ENCODE measurements around the gene CDH1. TPM values are rescaled to one million over a fixed set of nuclear protein-coding genes. Genes with fewer than 3 reads are reported as not detected.

Gene CDH1
- total and polyA plus RNA-seq, 2 donors from 2014 or later, result 47.0 to 149 TPM

- Histone ChIP-seq H3K27ac (ENCODE audit: low read depth in 2 of 2, low read length in 2 of 2) (no peak overlapping the region), H3K4me1 (ENCODE audit: control insufficient read depth in 2 of 3, insufficient read depth in 2 of 3, low read depth in 1 of 3, low read length in 3 of 3) (no peaks in the 10 kb centered on the region), H3K36me3 (ENCODE audit: control insufficient read depth in 2 of 3, insufficient read depth in 3 of 3, low read length in 3 of 3) (no peaks in the 10 kb centered on the region), H3K4me3 (ENCODE audit: low read length in 3 of 3) (no peak overlapping the region), H3K9me3 (ENCODE audit: control insufficient read depth in 2 of 3, insufficient read depth in 1 of 3, low read length in 3 of 3) (no peaks in the 10 kb centered on the region), H3K27me3 (ENCODE audit: control insufficient read depth, insufficient read depth, low read length) (no peaks in the 10 kb centered on the region), H3K9ac (ENCODE audit: low read length in 3 of 3) (no peak overlapping the region)
- DNase-seq (no peak), FAIRE-seq (no peak)
- intact Hi-C loops (cut with DNase I), result no loop called here
- TF ChIP-seq, protein P1, sequence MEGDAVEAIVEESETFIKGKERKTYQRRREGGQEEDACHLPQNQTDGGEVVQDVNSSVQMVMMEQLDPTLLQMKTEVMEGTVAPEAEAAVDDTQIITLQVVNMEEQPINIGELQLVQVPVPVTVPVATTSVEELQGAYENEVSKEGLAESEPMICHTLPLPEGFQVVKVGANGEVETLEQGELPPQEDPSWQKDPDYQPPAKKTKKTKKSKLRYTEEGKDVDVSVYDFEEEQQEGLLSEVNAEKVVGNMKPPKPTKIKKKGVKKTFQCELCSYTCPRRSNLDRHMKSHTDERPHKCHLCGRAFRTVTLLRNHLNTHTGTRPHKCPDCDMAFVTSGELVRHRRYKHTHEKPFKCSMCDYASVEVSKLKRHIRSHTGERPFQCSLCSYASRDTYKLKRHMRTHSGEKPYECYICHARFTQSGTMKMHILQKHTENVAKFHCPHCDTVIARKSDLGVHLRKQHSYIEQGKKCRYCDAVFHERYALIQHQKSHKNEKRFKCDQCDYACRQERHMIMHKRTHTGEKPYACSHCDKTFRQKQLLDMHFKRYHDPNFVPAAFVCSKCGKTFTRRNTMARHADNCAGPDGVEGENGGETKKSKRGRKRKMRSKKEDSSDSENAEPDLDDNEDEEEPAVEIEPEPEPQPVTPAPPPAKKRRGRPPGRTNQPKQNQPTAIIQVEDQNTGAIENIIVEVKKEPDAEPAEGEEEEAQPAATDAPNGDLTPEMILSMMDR (IDR thresholded peaks at IDR 0.05; ENCODE audit: borderline replicate concordance, extremely low read depth, insufficient read depth), result no peak
Observed at GRCh38 chr16:68722119-68723024, 14.7 kb upstream of the CDH1 start.

GRCh38 chr16:68724797-68725196 lies 12.3 kb upstream of the CDH1 start:
- H3K4me1 ChIP-seq (ENCODE audit: control insufficient read depth in 2 of 3, insufficient read depth in 2 of 3, low read depth in 1 of 3, low read length in 3 of 3), result no peaks in the 10 kb centered on the region
- FAIRE-seq (no peak), DNase-seq (no peak)
- H3K27ac ChIP-seq (ENCODE audit: low read depth in 2 of 2, low read length in 2 of 2), result no peak overlapping the region
- no peak overlapping the region for H3K9ac ChIP-seq (ENCODE audit: low read length in 3 of 3)
- H3K9me3 ChIP-seq (ENCODE audit: control insufficient read depth in 2 of 3, insufficient read depth in 1 of 3, low read length in 3 of 3), result no peaks in the 10 kb centered on the region
- H3K36me3 ChIP-seq (ENCODE audit: control insufficient read depth in 2 of 3, insufficient read depth in 3 of 3, low read length in 3 of 3), result no peaks in the 10 kb centered on the region
- no peaks in the 10 kb centered on the region for H3K27me3 ChIP-seq (ENCODE audit: control insufficient read depth, insufficient read depth, low read length)
- intact Hi-C loops (cut with DNase I), result no loop called here
- no peak overlapping the region for H3K4me3 ChIP-seq (ENCODE audit: low read length in 3 of 3)
- TF ChIP-seq, protein P1 (IDR thresholded peaks at IDR 0.05; ENCODE audit: borderline replicate concordance, extremely low read depth, insufficient read depth), result no peak

DNA sequence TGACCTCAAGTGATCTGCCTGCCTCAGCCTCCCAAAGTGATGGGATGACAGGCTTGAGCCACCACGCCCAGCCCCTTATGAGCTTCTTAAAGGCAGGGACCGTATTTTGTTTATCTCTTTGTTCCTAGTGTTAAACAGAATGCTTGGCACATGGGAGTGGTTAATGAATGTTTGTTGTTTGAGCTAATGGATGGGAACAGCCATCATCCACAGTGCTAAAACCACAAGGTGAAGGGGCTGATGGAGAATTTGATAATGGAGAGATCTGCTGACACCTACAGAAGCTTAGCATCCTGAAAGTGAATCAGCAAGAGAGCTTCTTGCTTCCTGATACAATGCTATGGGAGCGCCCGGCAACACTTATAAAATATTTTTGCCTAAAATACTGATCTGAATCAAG lies 8.6 kb upstream of the CDH1 start:
- intact Hi-C loops (cut with DNase I), result no loop called here
- Histone ChIP-seq H3K27me3 (ENCODE audit: control insufficient read depth, insufficient read depth, low read length) (no peaks in the 10 kb centered on the region), H3K27ac (ENCODE audit: low read depth in 2 of 2, low read length in 2 of 2) (no peak overlapping the region), H3K9ac (ENCODE audit: low read length in 3 of 3) (no peak overlapping the region), H3K36me3 (ENCODE audit: control insufficient read depth in 2 of 3, insufficient read depth in 3 of 3, low read length in 3 of 3) (no peaks in the 10 kb centered on the region), H3K9me3 (ENCODE audit: control insufficient read depth in 2 of 3, insufficient read depth in 1 of 3, low read length in 3 of 3) (no peaks in the 10 kb centered on the region), H3K4me1 (ENCODE audit: control insufficient read depth in 2 of 3, insufficient read depth in 2 of 3, low read depth in 1 of 3, low read length in 3 of 3) (peaks cover 0 to 4% (median 0%) of the 10 kb centered on the region in 3 donors), H3K4me3 (ENCODE audit: low read length in 3 of 3) (no peak overlapping the region)
- TF ChIP-seq, protein P1 (IDR thresholded peaks at IDR 0.05; ENCODE audit: borderline replicate concordance, extremely low read depth, insufficient read depth), result no peak
- DNase-seq (no peak), FAIRE-seq (no peak)

Data from kidney (tissue), 14 donors.